GM21825 (cell line): Measurements from ENCODE around the gene DNAH3.
"Not testable (repeated sequence)": the region's sequence is repeated elsewhere in the genome, so short reads cannot be mapped to it uniquely, and the experiment has no call there.

Experiments
- ATAC-seq: cut with Tn5 transposase; IDR thresholded peaks from one replicate; pipeline ENCODE4 v1.9.1; 2021; ENCODE audit warnings: mild to moderate bottlenecking, moderate library complexity; ENCODE audit not compliant: unreplicated experiment

DNAH3 gene

GRCh38 chr16:21150375-21151001 is at the start of gene DNAH3:
DNAH3 (minus strand) TSS chr16:21150846; CDS start chr16:21150319, 527 bp downstream.
- ATAC-seq: no peak

GRCh38 chr16:21199607-21200218 is 49.1 kb upstream of the DNAH3 start:
- ATAC-seq: no peak

- ATAC-seq: no peak
These were observed 47.0 kb upstream of the DNAH3 start for GRCh38 chr16:21197621-21198020.

- ATAC-seq: no peak
These were observed 46.5 kb upstream of the DNAH3 start for GRCh38 chr16:21197112-21197511.

GRCh38 chr16:21195330-21195729 is 44.7 kb upstream of the DNAH3 start:
- ATAC-seq: not testable (repeated sequence)

- ATAC-seq: no peak
These were observed 44.2 kb upstream of the DNAH3 start for GRCh38 chr16:21194771-21195301.

GRCh38 chr16:21192991-21193390 is 42.3 kb upstream of the DNAH3 start:
- no peak for ATAC-seq

GRCh38 chr16:21190599-21190998 is 40.0 kb upstream of the DNAH3 start:
- no peak for ATAC-seq

- no peak for ATAC-seq
These were observed 39.4 kb upstream of the DNAH3 start for GRCh38 chr16:21190013-21190412.

- no peak for ATAC-seq
These were observed 38.7 kb upstream of the DNAH3 start for GRCh38 chr16:21189311-21189710.

GRCh38 chr16:21186326-21186691 is 35.7 kb upstream of the DNAH3 start:
- no peak for ATAC-seq

- no peak for ATAC-seq
These were observed 35.1 kb upstream of the DNAH3 start for GRCh38 chr16:21185659-21186325.

- no peak for ATAC-seq
These were observed 34.2 kb upstream of the DNAH3 start for GRCh38 chr16:21184834-21185233.

- ATAC-seq: no peak
These were observed 33.3 kb upstream of the DNAH3 start for GRCh38 chr16:21183995-21184394.

GRCh38 chr16:21179983-21180365 is 29.3 kb upstream of the DNAH3 start:
- ATAC-seq: no peak

GRCh38 chr16:21179126-21179982 is 28.7 kb upstream of the DNAH3 start:
- ATAC-seq: no peak

- no peak for ATAC-seq
These were observed 24.8 kb upstream of the DNAH3 start for GRCh38 chr16:21175397-21175796.

- no peak for ATAC-seq
These were observed 22.0 kb upstream of the DNAH3 start for GRCh38 chr16:21172650-21173049.

- not testable (repeated sequence) for ATAC-seq
These were observed 19.5 kb upstream of the DNAH3 start for GRCh38 chr16:21170116-21170515.

GRCh38 chr16:21169249-21169981 is 18.8 kb upstream of the DNAH3 start:
- ATAC-seq: no peak
